ENCODE measurements around the gene RLBP1.

The RLBP1 gene

DNA sequence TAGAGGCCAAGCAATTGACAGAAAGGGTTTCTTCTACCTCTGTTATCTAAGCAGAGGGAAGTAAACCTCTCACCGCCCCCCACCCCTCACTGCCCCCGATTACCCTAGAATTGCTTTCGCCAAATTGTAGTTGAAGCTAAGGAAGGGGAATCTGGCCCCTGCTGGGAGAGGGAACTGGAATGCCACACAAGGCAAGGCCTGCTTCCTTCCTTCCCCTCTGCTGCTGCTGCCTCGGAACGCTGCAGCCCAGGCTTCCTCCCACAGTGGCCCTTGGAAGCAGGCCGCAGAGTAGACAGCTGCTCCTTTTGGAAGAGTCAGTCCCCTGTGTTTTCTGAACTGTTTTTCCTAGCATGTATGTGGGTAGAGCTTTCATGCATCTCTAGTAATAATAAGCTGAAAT is 21.6 kb downstream of the RLBP1 start:
- TF ChIP-seq, protein P1, sequence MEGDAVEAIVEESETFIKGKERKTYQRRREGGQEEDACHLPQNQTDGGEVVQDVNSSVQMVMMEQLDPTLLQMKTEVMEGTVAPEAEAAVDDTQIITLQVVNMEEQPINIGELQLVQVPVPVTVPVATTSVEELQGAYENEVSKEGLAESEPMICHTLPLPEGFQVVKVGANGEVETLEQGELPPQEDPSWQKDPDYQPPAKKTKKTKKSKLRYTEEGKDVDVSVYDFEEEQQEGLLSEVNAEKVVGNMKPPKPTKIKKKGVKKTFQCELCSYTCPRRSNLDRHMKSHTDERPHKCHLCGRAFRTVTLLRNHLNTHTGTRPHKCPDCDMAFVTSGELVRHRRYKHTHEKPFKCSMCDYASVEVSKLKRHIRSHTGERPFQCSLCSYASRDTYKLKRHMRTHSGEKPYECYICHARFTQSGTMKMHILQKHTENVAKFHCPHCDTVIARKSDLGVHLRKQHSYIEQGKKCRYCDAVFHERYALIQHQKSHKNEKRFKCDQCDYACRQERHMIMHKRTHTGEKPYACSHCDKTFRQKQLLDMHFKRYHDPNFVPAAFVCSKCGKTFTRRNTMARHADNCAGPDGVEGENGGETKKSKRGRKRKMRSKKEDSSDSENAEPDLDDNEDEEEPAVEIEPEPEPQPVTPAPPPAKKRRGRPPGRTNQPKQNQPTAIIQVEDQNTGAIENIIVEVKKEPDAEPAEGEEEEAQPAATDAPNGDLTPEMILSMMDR (IDR thresholded peaks at IDR 0.05; ENCODE audit: low read depth, low read length) = no peak
- no peak for TF ChIP-seq EZH2phosphoT487 (IDR thresholded peaks at IDR 0.05; ENCODE audit: low read depth)
- Histone ChIP-seq H3K4me1 (ENCODE audit: low read length) (no peaks in the 10 kb centered on the region), H3K79me2 (ENCODE audit: low read length) (no peaks in the 10 kb centered on the region), H3K36me3 (replicated peaks; ENCODE audit: low read depth, low read length) (peaks cover 16% of the 10 kb centered on the region), H2AFZ (ENCODE audit: low read depth, low read length) (no peak overlapping the region), H3K9me3 (ENCODE audit: insufficient read depth, low read length) (no peaks in the 10 kb centered on the region), H3K4me2 (ENCODE audit: low read length) (no peak overlapping the region), H3K27ac (ENCODE audit: low read length) (no peak overlapping the region), H3K27me3 (ENCODE audit: low read depth, low read length) (no peaks in the 10 kb centered on the region), H4K20me1 (ENCODE audit: insufficient read depth, low read length) (no peaks in the 10 kb centered on the region), H3K4me3 (ENCODE audit: low read length) (no peak overlapping the region), H3K9ac (ENCODE audit: low read length) (no peak overlapping the region)

DNA sequence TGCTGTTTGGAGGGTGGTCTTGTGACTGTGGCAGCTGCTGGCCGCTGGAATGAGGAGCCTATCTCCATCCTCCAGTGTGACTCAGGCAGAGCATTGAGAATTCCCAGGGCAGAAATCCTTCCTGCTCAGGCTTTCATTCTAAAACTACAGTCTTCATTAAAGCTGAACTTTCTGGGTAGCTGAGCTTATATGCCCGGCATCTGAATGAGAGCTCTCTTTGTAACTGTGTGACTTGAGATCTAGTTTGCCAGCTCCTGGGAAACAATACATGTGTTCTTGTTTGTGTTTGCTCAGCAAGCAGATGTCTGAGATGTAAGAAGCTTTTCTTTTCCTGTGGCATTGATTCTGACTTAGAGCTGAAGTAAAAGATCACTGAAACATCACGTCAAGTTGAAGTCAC is 22.4 kb downstream of the RLBP1 start:
- no peaks in the 10 kb centered on the region for H4K20me1 ChIP-seq (ENCODE audit: insufficient read depth, low read length)
- no peaks in the 10 kb centered on the region for H3K27me3 ChIP-seq (ENCODE audit: low read depth, low read length)
- H3K9me3 ChIP-seq (ENCODE audit: insufficient read depth, low read length) = no peaks in the 10 kb centered on the region
- no peaks in the 10 kb centered on the region for H3K79me2 ChIP-seq (ENCODE audit: low read length)
- H2AFZ ChIP-seq (ENCODE audit: low read depth, low read length) = no peak overlapping the region
- no peak overlapping the region for H3K4me2 ChIP-seq (ENCODE audit: low read length)
- TF ChIP-seq, protein P1 (IDR thresholded peaks at IDR 0.05; ENCODE audit: low read depth, low read length) = no peak
- no peak for TF ChIP-seq EZH2phosphoT487 (IDR thresholded peaks at IDR 0.05; ENCODE audit: low read depth)
- H3K36me3 ChIP-seq (replicated peaks; ENCODE audit: low read depth, low read length) = peaks cover 16% of the 10 kb centered on the region
- H3K9ac ChIP-seq (ENCODE audit: low read length) = no peak overlapping the region
- H3K4me1 ChIP-seq (ENCODE audit: low read length) = no peaks in the 10 kb centered on the region
- no peak overlapping the region for H3K27ac ChIP-seq (ENCODE audit: low read length)
- no peak overlapping the region for H3K4me3 ChIP-seq (ENCODE audit: low read length)

DNA sequence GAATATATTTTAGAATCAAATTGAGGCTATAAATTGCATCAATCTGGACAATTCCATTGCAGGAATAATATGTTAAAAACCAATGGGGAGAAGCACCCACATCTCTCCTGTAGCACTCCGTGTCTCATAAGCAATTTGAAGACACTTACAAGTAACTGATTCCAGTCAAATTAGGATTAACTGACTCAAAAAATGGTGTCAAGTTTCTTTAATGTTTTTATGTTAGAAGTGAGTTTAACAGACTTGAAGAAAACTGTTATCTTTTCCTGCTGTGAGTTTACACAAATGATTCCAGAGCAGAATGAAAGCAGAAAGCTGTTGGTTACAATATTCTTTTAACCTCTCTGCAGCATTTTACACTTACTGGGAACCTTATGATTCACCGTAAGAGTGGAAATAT is 23.2 kb downstream of the RLBP1 start:
- Histone ChIP-seq H4K20me1 (ENCODE audit: insufficient read depth, low read length) (no peaks in the 10 kb centered on the region), H2AFZ (ENCODE audit: low read depth, low read length) (no peak overlapping the region), H3K9ac (ENCODE audit: low read length) (no peak overlapping the region), H3K27ac (ENCODE audit: low read length) (no peak overlapping the region), H3K27me3 (ENCODE audit: low read depth, low read length) (no peaks in the 10 kb centered on the region), H3K4me3 (ENCODE audit: low read length) (no peak overlapping the region), H3K36me3 (replicated peaks; ENCODE audit: low read depth, low read length) (peaks cover 18% of the 10 kb centered on the region), H3K4me2 (ENCODE audit: low read length) (no peak overlapping the region), H3K79me2 (ENCODE audit: low read length) (no peaks in the 10 kb centered on the region), H3K4me1 (ENCODE audit: low read length) (no peaks in the 10 kb centered on the region), H3K9me3 (ENCODE audit: insufficient read depth, low read length) (no peaks in the 10 kb centered on the region)
- TF ChIP-seq, protein P1 (IDR thresholded peaks at IDR 0.05; ENCODE audit: low read depth, low read length) = no peak
- no peak for TF ChIP-seq EZH2phosphoT487 (IDR thresholded peaks at IDR 0.05; ENCODE audit: low read depth)

DNA sequence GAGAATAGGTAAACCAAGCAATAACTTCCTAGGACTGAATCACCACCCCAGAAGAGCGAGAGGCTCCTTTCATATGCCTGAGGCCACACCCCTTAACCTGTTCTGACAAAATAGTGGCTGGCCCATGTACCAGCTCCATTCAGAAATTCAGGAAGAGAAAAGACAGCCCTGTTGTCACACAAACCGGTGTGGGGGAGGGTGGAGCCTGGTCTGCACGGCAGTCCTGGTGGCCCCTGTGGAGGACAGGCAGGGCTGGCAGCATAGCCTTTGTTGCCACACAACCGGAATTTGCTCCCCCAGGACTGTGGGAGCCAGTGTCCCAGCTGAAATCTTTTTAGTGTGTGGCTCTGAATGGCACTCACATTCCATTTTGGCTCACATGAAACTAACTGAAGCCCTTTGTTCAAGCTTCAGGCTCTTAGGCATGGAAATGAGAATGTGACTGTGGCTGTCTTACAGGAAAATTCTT is 23.8 kb downstream of the RLBP1 start:
- Histone ChIP-seq H3K4me2 (ENCODE audit: low read length) (no peak overlapping the region), H3K79me2 (ENCODE audit: low read length) (no peaks in the 10 kb centered on the region), H3K4me1 (ENCODE audit: low read length) (no peaks in the 10 kb centered on the region), H3K27ac (ENCODE audit: low read length) (no peak overlapping the region), H3K9me3 (ENCODE audit: insufficient read depth, low read length) (no peaks in the 10 kb centered on the region), H3K9ac (ENCODE audit: low read length) (no peak overlapping the region), H3K36me3 (replicated peaks; ENCODE audit: low read depth, low read length) (peaks cover 25% of the 10 kb centered on the region), H3K27me3 (ENCODE audit: low read depth, low read length) (no peaks in the 10 kb centered on the region), H4K20me1 (ENCODE audit: insufficient read depth, low read length) (no peaks in the 10 kb centered on the region), H2AFZ (ENCODE audit: low read depth, low read length) (no peak overlapping the region), H3K4me3 (ENCODE audit: low read length) (no peak overlapping the region)
- TF ChIP-seq, protein P1 (IDR thresholded peaks at IDR 0.05; ENCODE audit: low read depth, low read length) = no peak
- no peak for TF ChIP-seq EZH2phosphoT487 (IDR thresholded peaks at IDR 0.05; ENCODE audit: low read depth)
